Muscle layer of duodenum (tissue), 2 donors: ENCODE data around the gene CWH43.
"Not testable (repeated sequence)": the region's sequence is repeated elsewhere in the genome, so short reads cannot be mapped to it uniquely, and the experiment has no call there.

Experiments used
- H3K27ac ChIP-seq: one replicate; pipeline ENCODE4 v1.7.0; 2013; ENCODE audit warnings: mild to moderate bottlenecking, low read length
- H3K27me3 ChIP-seq: one replicate; pipeline ENCODE4 v1.7.0; 2013; ENCODE audit warnings: low read depth, mild to moderate bottlenecking, control low read depth, low read length
- H3K36me3 ChIP-seq, 2 donors: one replicate each; pipeline ENCODE4 v1.7.0; 2013; ENCODE audit warnings: low read length in 2 of 2, control low read depth in 1 of 2, mild to moderate bottlenecking in 1 of 2; ENCODE audit not compliant: insufficient read depth in 2 of 2, control insufficient read depth in 1 of 2
- H3K4me1 ChIP-seq, 2 donors: one replicate each; pipeline ENCODE4 v1.7.0; 2013; ENCODE audit warnings: low read length in 2 of 2, mild to moderate bottlenecking in 2 of 2, control low read depth in 1 of 2, moderate library complexity in 1 of 2; ENCODE audit not compliant: insufficient read depth in 2 of 2, control insufficient read depth in 1 of 2
- H3K4me3 ChIP-seq, 2 donors: one replicate each; pipeline ENCODE4 v1.7.0; 2013; ENCODE audit warnings: low read length in 2 of 2, low read depth in 1 of 2, mild to moderate bottlenecking in 1 of 2
- H3K9me3 ChIP-seq, 2 donors: one replicate each; pipeline ENCODE4 v1.7.0; 2013; ENCODE audit warnings: low read length in 2 of 2, control low read depth in 1 of 2, mild to moderate bottlenecking in 1 of 2; ENCODE audit not compliant: control insufficient read depth in 1 of 2
- donor health status: healthy.

CWH43 gene

DNA sequence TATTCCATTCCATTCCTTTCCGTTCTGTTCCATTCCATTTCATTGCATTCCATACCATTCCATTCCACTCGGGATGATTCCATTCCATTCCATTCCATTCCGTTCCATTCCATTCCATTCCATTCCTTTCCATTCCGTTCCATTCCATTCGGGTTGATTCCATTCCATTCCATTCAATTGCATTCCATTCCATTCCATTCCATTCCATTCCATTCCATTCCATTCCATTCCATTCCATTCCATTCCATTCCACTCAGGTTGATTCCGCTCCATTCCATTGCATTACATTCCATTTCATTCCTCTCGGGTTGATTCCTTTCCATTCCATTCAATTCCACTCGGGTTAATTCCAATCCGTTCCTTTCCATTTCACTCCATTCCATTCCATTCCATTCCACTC is 111.0 kb downstream of the CWH43 start:
- H3K36me3 ChIP-seq, H3K4me1 ChIP-seq, H3K27ac ChIP-seq, H3K27me3 ChIP-seq: not testable (repeated sequence)
- H3K4me3 ChIP-seq, result peak overlapping the region in 1 of 2 donors; percentile 0
- peaks cover 40 to 49% of the 10 kb centered on the region in 2 donors for H3K9me3 ChIP-seq

GRCh38 chr4:49097505-49097904 is 111.4 kb downstream of the CWH43 start:
- peaks cover 35 to 47% of the 10 kb centered on the region in 2 donors for H3K9me3 ChIP-seq
- not testable (repeated sequence) for H3K27ac ChIP-seq, H3K36me3 ChIP-seq, H3K4me1 ChIP-seq, H3K27me3 ChIP-seq
- H3K4me3 ChIP-seq, result peak overlapping the region in 1 of 2 donors; percentile 0

- Histone ChIP-seq H3K4me3 (peak overlapping the region in 1 of 2 donors; percentile 0), H3K9me3 (peaks cover 31 to 48% of the 10 kb centered on the region in 2 donors)
- H3K27me3 ChIP-seq, H3K4me1 ChIP-seq, H3K27ac ChIP-seq, H3K36me3 ChIP-seq: not testable (repeated sequence)
Observed at GRCh38 chr4:49098034-49098759, 112.1 kb downstream of the CWH43 start.

GRCh38 chr4:49099831-49100444 is 113.9 kb downstream of the CWH43 start:
- not testable (repeated sequence) for H3K36me3 ChIP-seq, H3K27me3 ChIP-seq, H3K27ac ChIP-seq, H3K4me1 ChIP-seq
- H3K9me3 ChIP-seq, result peaks cover 40 to 65% of the 10 kb centered on the region in 2 donors
- H3K4me3 ChIP-seq, result peak overlapping the region in 1 of 2 donors; percentile 3

- not testable (repeated sequence) for H3K27ac ChIP-seq, H3K27me3 ChIP-seq, H3K4me3 ChIP-seq, H3K36me3 ChIP-seq, H3K4me1 ChIP-seq
- H3K9me3 ChIP-seq, result peaks cover 35 to 61% of the 10 kb centered on the region in 2 donors
Observed at GRCh38 chr4:49102344-49102898, 116.3 kb downstream of the CWH43 start.

GRCh38 chr4:49103436-49104136 is 117.5 kb downstream of the CWH43 start:
- not testable (repeated sequence) for H3K27me3 ChIP-seq, H3K4me1 ChIP-seq, H3K4me3 ChIP-seq, H3K27ac ChIP-seq, H3K36me3 ChIP-seq
- H3K9me3 ChIP-seq, result peaks cover 24 to 62% of the 10 kb centered on the region in 2 donors

- not testable (repeated sequence) for H3K27me3 ChIP-seq, H3K4me1 ChIP-seq, H3K27ac ChIP-seq, H3K36me3 ChIP-seq
- peak overlapping the region in 1 of 2 donors; percentile 9 for H3K4me3 ChIP-seq
- H3K9me3 ChIP-seq, result peaks cover 22 to 56% of the 10 kb centered on the region in 2 donors
Observed at GRCh38 chr4:49104231-49104930, 118.3 kb downstream of the CWH43 start.

- Histone ChIP-seq H3K4me3 (peak overlapping the region in 1 of 2 donors; percentile 9), H3K9me3 (peaks cover 18 to 54% of the 10 kb centered on the region in 2 donors)
- not testable (repeated sequence) for H3K27ac ChIP-seq, H3K27me3 ChIP-seq, H3K4me1 ChIP-seq, H3K36me3 ChIP-seq
Observed at GRCh38 chr4:49105248-49105904, 119.3 kb downstream of the CWH43 start.

DNA sequence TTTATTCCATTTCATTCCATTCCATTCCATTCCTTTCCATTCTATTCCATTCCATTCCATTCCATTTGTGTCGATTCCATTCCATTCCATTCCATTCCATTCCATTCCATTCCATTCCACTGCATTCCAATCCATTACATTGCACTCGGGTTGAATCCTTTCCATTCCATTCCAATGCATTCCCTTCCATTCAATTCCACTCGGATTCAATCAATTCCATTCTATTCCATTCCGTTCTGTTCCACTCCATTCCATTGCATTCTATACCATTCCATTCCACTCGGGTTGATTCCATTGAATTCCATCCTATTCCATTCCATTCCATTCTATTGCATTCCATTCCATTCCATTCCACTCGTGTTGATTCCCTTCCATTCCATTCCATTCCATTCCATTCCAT is 121.2 kb downstream of the CWH43 start:
- H3K36me3 ChIP-seq, H3K27me3 ChIP-seq, H3K4me1 ChIP-seq, H3K4me3 ChIP-seq, H3K27ac ChIP-seq: not testable (repeated sequence)
- peaks cover 24 to 67% of the 10 kb centered on the region in 2 donors for H3K9me3 ChIP-seq

- Histone ChIP-seq H3K4me3 (peak overlapping the region in 1 of 2 donors; percentile 1), H3K9me3 (peaks cover 24 to 65% of the 10 kb centered on the region in 2 donors)
- not testable (repeated sequence) for H3K27me3 ChIP-seq, H3K4me1 ChIP-seq, H3K27ac ChIP-seq, H3K36me3 ChIP-seq
Observed at GRCh38 chr4:49108183-49108978, 122.3 kb downstream of the CWH43 start.
